ENCODE results near the gene TAS2R19. TPM values are rescaled to one million over a fixed set of nuclear protein-coding genes. Genes with fewer than 3 reads are reported as not detected.
"Not testable (repeated sequence)": the region's sequence is repeated elsewhere in the genome, so short reads cannot be mapped to it uniquely, and the experiment has no call there.

TAS2R19 gene
- total and polyA plus RNA-seq, 8 donors, result 0.30 to 21.8 (median 6.6) TPM; not detected in 4

- no peaks in the 10 kb centered on the region for H3K27me3 ChIP-seq
- no peaks in the 10 kb centered on the region for H3K9me3 ChIP-seq
- H3K4me3 ChIP-seq, result no peak overlapping the region
- peaks cover 0 to 8% (median 6%) of the 10 kb centered on the region in 4 donors for H3K36me3 ChIP-seq
- no peak for DNase-seq
- no peaks in the 10 kb centered on the region for H3K4me1 ChIP-seq
- no peak for TF ChIP-seq POLR2AphosphoS5 (IDR thresholded peaks at IDR 0.05)
- no peak for TF ChIP-seq POLR2A (IDR thresholded peaks at IDR 0.05)
- no peak for TF ChIP-seq EP300 (IDR thresholded peaks at IDR 0.05)
- no peak for TF ChIP-seq CTCF (IDR thresholded peaks at IDR 0.05)
- H3K27ac ChIP-seq, result no peak overlapping the region
- intact Hi-C loops (cut with DNase I; ENCODE audit: low total_unique reads), result no loop called here
- WGBS, 5 donors, result 60 to 84% (median 76%) methylated on average over 1 of the region's 1 CpG
Observed at GRCh38 chr12:11040162-11040561, 17.7 kb upstream of the TAS2R19 start.

- H3K4me3 ChIP-seq, result no peak overlapping the region
- DNase-seq, result no peak
- no peaks in the 10 kb centered on the region for H3K27me3 ChIP-seq
- no peaks in the 10 kb centered on the region for H3K4me1 ChIP-seq
- no peak overlapping the region for H3K27ac ChIP-seq
- intact Hi-C loops (cut with DNase I; ENCODE audit: low total_unique reads), result no loop called here
- WGBS, 5 donors, result 62 to 84% (median 72%) methylated on average over 3 of the region's 3 CpGs
- H3K36me3 ChIP-seq, result peaks cover 0 to 5% (median 0%) of the 10 kb centered on the region in 4 donors
- H3K9me3 ChIP-seq, result no peaks in the 10 kb centered on the region
- TF ChIP-seq CTCF (IDR thresholded peaks at IDR 0.05) (no peak), EP300 (IDR thresholded peaks at IDR 0.05) (no peak), POLR2A (IDR thresholded peaks at IDR 0.05) (no peak), POLR2AphosphoS5 (IDR thresholded peaks at IDR 0.05) (no peak)
Observed at GRCh38 chr12:11039171-11039570, 16.8 kb upstream of the TAS2R19 start.

GRCh38 chr12:11033959-11034358, 11.5 kb upstream of the TAS2R19 start:
- H3K27me3 ChIP-seq; H3K4me1 ChIP-seq; H3K4me3 ChIP-seq; H3K27ac ChIP-seq; DNase-seq; intact Hi-C loops (cut with DNase I; ENCODE audit: low total_unique reads); H3K36me3 ChIP-seq; H3K9me3 ChIP-seq: not testable (repeated sequence)
- 92 to 100% (median 100%) methylated on average over 1 of the region's 3 CpGs; no CpG with 5 or more reads in 2 of the 5 donors for WGBS, 5 donors

- Histone ChIP-seq H3K36me3 (peaks cover 0 to 18% (median 12%) of the 10 kb centered on the region in 4 donors), H3K9me3 (no peaks in the 10 kb centered on the region), H3K27ac (no peak within 1 kb of the TSS), H3K4me3 (no peak within 1 kb of the TSS), H3K4me1 (no peaks in the 10 kb centered on the region), H3K27me3 (no peaks in the 10 kb centered on the region)
- no peak for DNase-seq
- WGBS, 5 donors, result 94 to 99% (median 98%) methylated on average over 6 of the region's 6 CpGs
- TF ChIP-seq CTCF (IDR thresholded peaks at IDR 0.05) (no peak), POLR2AphosphoS5 (IDR thresholded peaks at IDR 0.05) (no peak), POLR2A (IDR thresholded peaks at IDR 0.05) (no peak), EP300 (IDR thresholded peaks at IDR 0.05) (no peak)
- intact Hi-C loops (cut with DNase I; ENCODE audit: low total_unique reads), result no loop called here
Observed at GRCh38 chr12:11031307-11031706, 8.9 kb upstream of the TAS2R19 start, which contains the start of gene TAS2R31. Gene TAS2R31 (minus strand): TSS chr12:11031407. CDS start chr12:11031335, 72 bp downstream.

- Histone ChIP-seq H3K27me3 (no peaks in the 10 kb centered on the region), H3K9me3 (no peaks in the 10 kb centered on the region), H3K4me1 (no peaks in the 10 kb centered on the region), H3K27ac (no peak overlapping the region), H3K4me3 (no peak overlapping the region), H3K36me3 (peaks cover 0 to 22% (median 3%) of the 10 kb centered on the region in 4 donors)
- DNase-seq, result no peak
- TF ChIP-seq POLR2AphosphoS5 (IDR thresholded peaks at IDR 0.05), result no peak
- no peak for TF ChIP-seq POLR2A (IDR thresholded peaks at IDR 0.05)
- no peak for TF ChIP-seq EP300 (IDR thresholded peaks at IDR 0.05)
- no peak for TF ChIP-seq CTCF (IDR thresholded peaks at IDR 0.05)
- intact Hi-C loops (cut with DNase I; ENCODE audit: low total_unique reads), result no loop called here
- WGBS, 5 donors, result 90 to 96% (median 94%) methylated on average over 6 of the region's 6 CpGs
Observed at GRCh38 chr12:11026118-11026517, 3.7 kb upstream of the TAS2R19 start.

All from stomach (tissue), 9 donors.